ENCODE data around the gene ODC1.

- TF ChIP-seq CTCF (IDR thresholded peaks at IDR 0.05; ENCODE audit: insufficient read depth, low read depth, low read length), result no peak
- no peak for TF ChIP-seq EZH2 (IDR thresholded peaks at IDR 0.05; ENCODE audit: insufficient read depth, low read length)
Measured at GRCh38 chr2:10486601-10487079, 38.5 kb upstream of the ODC1 start.

All from astrocyte (in vitro differentiated cells and primary cell).